Measurements from ENCODE around the gene DNAJC5. TPM values are rescaled to one million over a fixed set of nuclear protein-coding genes. Genes with fewer than 3 reads are reported as not detected.
A peak's percentile ranks its signal among the peaks of the same experiment; 100 is the strongest.

Gene DNAJC5
- total and polyA plus RNA-seq, 2 of the 8 experiments (the other 6 are each of a cell fraction or from before 2014, with no cell fraction given): 19.2 to 31.2 TPM

- peak overlapping the region; percentile 61 to 74 for H3K4me2 ChIP-seq (ENCODE audit: insufficient read depth in 1 of 2, low read depth in 2 of 2, low read length in 2 of 2)
- peak overlapping the region; percentile 32 for H3K4ac ChIP-seq (replicated peaks; ENCODE audit: insufficient read length, low read depth, low read length)
- peak overlapping the region; percentile 96 for H3K18ac ChIP-seq (ENCODE audit: extremely low read depth, low read length)
- H3K79me1 ChIP-seq (ENCODE audit: low read depth, low read length): no peaks in the 10 kb centered on the region
- DNase-seq (ENCODE audit: low read depth in 1 of 2, low spot score in 2 of 2): peak in 1 of 2 experiments; percentile 63
- no peak overlapping the region for H3K14ac ChIP-seq (ENCODE audit: insufficient read length)
- no peak overlapping the region for H2AFZ ChIP-seq (ENCODE audit: low read length)
- H3K36me3 ChIP-seq (ENCODE audit: control insufficient read depth in 2 of 4, insufficient read depth in 4 of 4, low read length in 3 of 4): no peaks in the 10 kb centered on the region
- peaks cover 8% of the 10 kb centered on the region; the same call in 1 of the 2 replicates for H3K23me2 ChIP-seq (ENCODE audit: low read depth, low read length)
- peak overlapping the region in 1 of 4 experiments; percentile 13; a peak in 1 of 7 replicates for H3K9ac ChIP-seq (replicated peaks in 1 of 4; ENCODE audit: extremely low read depth in 1 of 4, low read depth in 3 of 4, low read length in 3 of 4)
- peak; percentile 21 for TF ChIP-seq KDM4A (IDR thresholded peaks at IDR 0.05; ENCODE audit: low read depth, low read length, severe bottlenecking)
- TF ChIP-seq BACH1 (IDR thresholded peaks at IDR 0.05; ENCODE audit: low read length): no peak
- no peaks in the 10 kb centered on the region for H3K79me2 ChIP-seq (ENCODE audit: control insufficient read depth in 1 of 2, insufficient read depth in 2 of 2, low read length in 2 of 2)
- H3K56ac ChIP-seq (replicated peaks; ENCODE audit: insufficient read length, low read depth, low read length): peak overlapping the region; percentile 21
- H3K9me3 ChIP-seq (ENCODE audit: insufficient read depth in 2 of 2, low read depth in 1 of 2, low read length in 1 of 2): no peaks in the 10 kb centered on the region
- ChIA-PET CTCF (ENCODE audit: partially characterized antibody) (interaction anchor here (0.7 to 3.1 kb wide), 10 partner anchors 7 to 125 kb away, joined by 3 to 13 read pairs (median 4); partner anchors contain the start of genes PRPF6 and TPD52L2), POLR2A (ENCODE audit: partially characterized antibody) (interaction anchor here (0.6 to 4.9 kb wide), 9 partner anchors 9 to 198 kb away, joined by 3 to 34 read pairs (median 3); partner anchors contain the start of genes ARFRP1, TPD52L2 and ZGPAT)
- H2BK5ac ChIP-seq (ENCODE audit: low read depth, low read length): peak overlapping the region; percentile 93; the same call in 1 of the 2 replicates
- peak overlapping the region in 3 of 4 experiments; percentile 34 to 56 (median 36); a peak in 5 of 8 replicates for H3K4me3 ChIP-seq (ENCODE audit: extremely low read depth in 1 of 4, insufficient read depth in 2 of 4, low read depth in 3 of 4, low read length in 4 of 4)
- peak overlapping the region; percentile 87; the same call in 1 of the 2 replicates for H2BK12ac ChIP-seq (ENCODE audit: low read depth, low read length)
- H2BK15ac ChIP-seq (ENCODE audit: low read length): peak overlapping the region; percentile 81; the same call in 1 of the 2 replicates
- no peak overlapping the region for H3K27ac ChIP-seq (ENCODE audit: low read depth, low read length)
- H4K5ac ChIP-seq (ENCODE audit: insufficient read length, low read depth, low read length): peak overlapping the region; percentile 68
- no peak overlapping the region for H2AK5ac ChIP-seq (ENCODE audit: low read depth, low read length)
- peak overlapping the region; percentile 83 for H4K91ac ChIP-seq (replicated peaks; ENCODE audit: insufficient read length, low read length)
- no peaks in the 10 kb centered on the region for H3K27me3 ChIP-seq (replicated peaks in 1 of 4; ENCODE audit: control insufficient read depth in 3 of 4, extremely low read depth in 1 of 4, insufficient read depth in 3 of 4, low read length in 3 of 4)
- no peak for FAIRE-seq
- H4K20me1 ChIP-seq (replicated peaks in 1 of 2; ENCODE audit: control insufficient read depth in 1 of 2, insufficient read depth in 2 of 2, low read length in 2 of 2): no peaks in the 10 kb centered on the region
- peak overlapping the region; percentile 85 for H4K8ac ChIP-seq (ENCODE audit: extremely low read depth, insufficient read depth, low read length)
- H3K4me1 ChIP-seq (replicated peaks in 1 of 4; ENCODE audit: control insufficient read depth in 3 of 4, insufficient read depth in 4 of 4, low read length in 3 of 4): peaks cover 7 to 47% (median 43%) of the 10 kb centered on the region in 4 experiments
- peak overlapping the region; percentile 86; the same call in 1 of the 2 replicates for H2BK20ac ChIP-seq (ENCODE audit: low read length)
- H2BK120ac ChIP-seq (replicated peaks; ENCODE audit: low read depth, low read length): peak overlapping the region; percentile 59
- H3K23ac ChIP-seq (ENCODE audit: insufficient read length): no peak overlapping the region
- 24% methylated on average over 19 of the region's 36 CpGs; no CpG with 5 or more reads in 1 of the 2 experiments for WGBS, 2 experiments (ENCODE audit: extremely low coverage in 1 of 2, insufficient coverage in 1 of 2, insufficient read length in 1 of 2, insufficient replicate concordance in 2 of 2, low coverage in 1 of 2, low lambda C conversion rate in 2 of 2, missing lambda C conversion rate in 1 of 2)
These were observed 39.4 kb upstream of the DNAJC5 start for GRCh38 chr20:63855363-63856097.

Data from H1 (cell line).